ENCODE results near the gene ENKD1. TPM values are rescaled to one million over a fixed set of nuclear protein-coding genes. Genes with fewer than 3 reads are reported as not detected.

ENKD1 gene
- total and polyA plus RNA-seq, 10 of the 15 experiments (the other 5 are each of a cell fraction or from before 2014, with no cell fraction given): 0.19 to 8.1 (median 2.8) TPM

GRCh38 chr16:67676516-67676915, 10.0 kb upstream of the ENKD1 start:
- Histone ChIP-seq H3K9me3 (replicated peaks; ENCODE audit: control insufficient read depth, insufficient read depth, low read length) (no peaks in the 10 kb centered on the region), H3K9ac (ENCODE audit: control insufficient read depth, insufficient read depth, low read length) (no peak overlapping the region), H3K79me2 (ENCODE audit: control insufficient read depth, insufficient read depth, low read length) (no peaks in the 10 kb centered on the region), H3K36me3 (ENCODE audit: control insufficient read depth in 2 of 2, insufficient read depth in 2 of 2, low read length in 1 of 2) (0 out of 4 replicates have a peak, but pooled peaks cover 0 to 1% of the 10 kb centered on the region in 2 experiments), H4K20me1 (ENCODE audit: control insufficient read depth, insufficient read depth) (no peaks in the 10 kb centered on the region), H3K4me2 (ENCODE audit: control insufficient read depth, insufficient read depth) (no peak overlapping the region), H3K4me1 (ENCODE audit: control insufficient read depth, insufficient read depth, low read length) (peaks cover 5% of the 10 kb centered on the region), H3K27ac (ENCODE audit: control insufficient read depth, insufficient read depth) (no peak overlapping the region), H3K27me3 (replicated peaks in 1 of 2; ENCODE audit: control insufficient read depth in 2 of 2, insufficient read depth in 2 of 2, low read length in 1 of 2) (no peaks in the 10 kb centered on the region), H3K4me3 (no peak overlapping the region), H2AFZ (ENCODE audit: control insufficient read depth, low read depth, low read length) (no peak overlapping the region)
- intact Hi-C loops (cut with micrococcal nuclease; ENCODE audit: unreplicated experiment): no loop called here
- ChIA-PET RAD21 (ENCODE audit: unreplicated experiment) (no interaction called here), POLR2A (interaction anchor here (0.6 kb wide), 1 partner anchor 183 kb away, joined by 4 read pairs; no protein-coding TSS in a partner anchor), SMC1A (ENCODE audit: uncharacterized antibody, unreplicated experiment) (interaction anchor here (0.9 kb wide), 1 partner anchor 9 kb away, joined by 4 read pairs; no protein-coding TSS in a partner anchor), CTCF (interaction anchor here (0.9 to 1.1 kb wide), 3 partner anchors 8 to 140 kb away, joined by 3 to 6 read pairs (median 5); partner anchors contain the start of gene GFOD2)
- DNase-seq (ENCODE audit: low read depth, low spot score) (no peak), FAIRE-seq (no peak), ATAC-seq (no peak)
- in situ Hi-C loops (cut with MboI): loop anchor here (5.0 kb wide), 1 partner anchor 251 kb away; no protein-coding TSS in a partner anchor
- whole genome bisulfite sequencing (ENCODE audit: insufficient coverage, insufficient replicate concordance, low lambda C conversion rate, missing lambda C conversion rate): 56% methylated on average over 4 of the region's 4 CpGs
- TF ChIP-seq POLR2A (IDR thresholded peaks at IDR 0.05; ENCODE audit: low read depth, low read length) (no peak), NFYA (IDR thresholded peaks at IDR 0.05; ENCODE audit: borderline replicate concordance, low read depth, low read length) (no peak), BCL3 (IDR thresholded peaks at IDR 0.05; ENCODE audit: borderline replicate concordance, insufficient read depth, low read depth, low read length, poor library complexity, severe bottlenecking) (no peak), TCF3 (IDR thresholded peaks at IDR 0.05; ENCODE audit: borderline replicate concordance, insufficient read depth, low read depth, low read length) (no peak), IKZF2 (IDR thresholded peaks at IDR 0.05) (no peak), MXI1 (IDR thresholded peaks at IDR 0.05; ENCODE audit: low read depth, low read length) (no peak), CREB1 (IDR thresholded peaks at IDR 0.05; ENCODE audit: low read depth) (no peak), SP1 (IDR thresholded peaks at IDR 0.05; ENCODE audit: low read depth, low read length) (no peak), IRF3 (IDR thresholded peaks at IDR 0.05) (no peak), GATAD2B (conservative IDR thresholded peaks at IDR 0.05; ENCODE audit: low read depth) (no peak), FOXK2 (IDR thresholded peaks at IDR 0.05) (no peak), PBX3 (IDR thresholded peaks at IDR 0.05; ENCODE audit: insufficient replicate concordance, low read depth, low read length) (no peak), SIX5 (IDR thresholded peaks at IDR 0.05; ENCODE audit: low read depth, low read length, severe bottlenecking) (no peak), SUZ12 (IDR thresholded peaks at IDR 0.05; ENCODE audit: unreplicated experiment) (no peak), PML (IDR thresholded peaks at IDR 0.05; ENCODE audit: low read length) (no peak), IRF5 (IDR thresholded peaks at IDR 0.05; ENCODE audit: borderline replicate concordance) (no peak)
- BruUV-seq (replicated peaks): no TSS peak

Measured in GM12878 (cell line).